AG09319 (cell line): ENCODE results near the gene TDRD9.

Experiments used
- DNase-seq: peaks from one replicate; pipeline ENCODE4 v3.0.0-alpha.2; 2010; ENCODE audit warnings: low read depth; ENCODE audit errors: extremely low read depth
- CTCF ChIP-seq: IDR thresholded peaks from 2 replicates; pipeline ENCODE4 v1.5.1; 2011; ENCODE audit warnings: low read depth, mild to moderate bottlenecking, inconsistent platforms, low read length, moderate library complexity

The TDRD9 gene

GRCh38 chr14:104023325-104024055 is 95.2 kb downstream of the TDRD9 start:
- TF ChIP-seq CTCF = no peak
- no peak for DNase-seq

GRCh38 chr14:104025534-104025933 is 97.3 kb downstream of the TDRD9 start:
- DNase-seq = no peak

GRCh38 chr14:104026024-104026423 is 97.8 kb downstream of the TDRD9 start:
- no peak for TF ChIP-seq CTCF
- DNase-seq = no peak

More at GRCh38 chr14:104025534-104025933, 97.3 kb downstream of the TDRD9 start:
- no peak for TF ChIP-seq CTCF

GRCh38 chr14:104030958-104031357 is 102.7 kb downstream of the TDRD9 start:
- no peak for TF ChIP-seq CTCF
- no peak for DNase-seq

GRCh38 chr14:104031384-104031783 is 103.1 kb downstream of the TDRD9 start:
- no peak for TF ChIP-seq CTCF
- no peak for DNase-seq

- no peak for TF ChIP-seq CTCF
- no peak for DNase-seq
Measured at GRCh38 chr14:104034976-104035699, 106.9 kb downstream of the TDRD9 start.

GRCh38 chr14:104036212-104036611 is 108.0 kb downstream of the TDRD9 start:
- no peak for TF ChIP-seq CTCF
- DNase-seq = no peak
